GM12873 (cell line): ENCODE measurements around the gene HERPUD1.

Source experiments
- CTCF ChIP-seq: IDR thresholded peaks from 2 replicates; pipeline ENCODE4 v1.5.1; 2012; ENCODE audit warnings: low read depth, mild to moderate bottlenecking, moderate library complexity, low read length, control low read depth; ENCODE audit not compliant: insufficient read depth; ENCODE audit errors: missing control alignments

Gene HERPUD1

GRCh38 chr16:56912746-56913708 is 18.9 kb upstream of the HERPUD1 start:
- no peak for TF ChIP-seq CTCF

GRCh38 chr16:56914896-56915295 is 17.0 kb upstream of the HERPUD1 start:
- no peak for TF ChIP-seq CTCF

- TF ChIP-seq CTCF: no peak
These were observed 16.4 kb upstream of the HERPUD1 start for GRCh38 chr16:56915336-56916119.

GRCh38 chr16:56916571-56917403 is 15.2 kb upstream of the HERPUD1 start:
- TF ChIP-seq CTCF: no peak

GRCh38 chr16:56918467-56919012 is 13.4 kb upstream of the HERPUD1 start:
- TF ChIP-seq CTCF: no peak

- no peak for TF ChIP-seq CTCF
These were observed 12.7 kb upstream of the HERPUD1 start for GRCh38 chr16:56919099-56919800.
